Activated T-cell treated with anti-CD3 and anti-CD28 coated beads for 24 hours (primary cell): ENCODE data around the gene LHPP.
A peak's percentile ranks its signal among the peaks of the same experiment; 100 is the strongest.
"Not testable (repeated sequence)": the region's sequence is repeated elsewhere in the genome, so short reads cannot be mapped to it uniquely, and the experiment has no call there.

Experiments
- DNase-seq: peaks from one replicate; pipeline ENCODE4 v3.0.0-alpha.2; 2020; ENCODE audit warnings: low read depth

LHPP gene, protein sequence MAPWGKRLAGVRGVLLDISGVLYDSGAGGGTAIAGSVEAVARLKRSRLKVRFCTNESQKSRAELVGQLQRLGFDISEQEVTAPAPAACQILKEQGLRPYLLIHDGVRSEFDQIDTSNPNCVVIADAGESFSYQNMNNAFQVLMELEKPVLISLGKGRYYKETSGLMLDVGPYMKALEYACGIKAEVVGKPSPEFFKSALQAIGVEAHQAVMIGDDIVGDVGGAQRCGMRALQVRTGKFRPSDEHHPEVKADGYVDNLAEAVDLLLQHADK

DNA sequence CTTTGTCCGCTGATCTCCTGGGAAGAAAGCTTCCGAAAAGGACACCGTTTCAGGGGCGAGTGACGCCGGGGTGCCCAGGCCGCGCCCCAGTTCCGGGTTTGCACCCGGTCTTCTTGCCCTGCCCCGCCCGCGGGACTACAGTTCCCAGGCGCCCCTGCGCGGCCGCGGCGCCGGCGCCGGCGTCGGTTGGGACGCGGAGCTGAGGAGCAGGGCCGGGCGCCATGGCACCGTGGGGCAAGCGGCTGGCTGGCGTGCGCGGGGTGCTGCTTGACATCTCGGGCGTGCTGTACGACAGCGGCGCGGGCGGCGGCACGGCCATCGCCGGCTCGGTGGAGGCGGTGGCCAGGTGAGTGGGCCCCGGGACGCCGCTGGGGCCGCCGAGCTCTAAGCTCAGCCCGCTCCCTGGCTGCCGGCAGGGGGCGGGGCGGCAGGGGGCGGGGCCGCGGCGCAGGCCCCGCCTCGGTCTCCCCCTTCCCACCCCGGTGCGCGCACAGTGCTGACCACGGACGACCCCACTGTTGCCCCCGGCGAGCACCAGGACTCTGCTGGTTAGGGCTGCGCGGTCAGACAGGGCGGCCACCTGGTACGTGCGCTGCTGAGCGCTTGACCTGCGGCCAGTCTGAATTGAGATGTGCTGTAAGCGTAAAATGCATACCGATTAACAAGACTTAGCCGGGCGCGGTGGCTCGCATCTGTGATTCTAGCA lies at the start of gene LHPP:
TSS of gene LHPP (plus strand) at position 182 of the 706 bp plus-strand sequence. CDS start at position 222, 40 bp downstream.
- DNase-seq = peak; percentile 85

DNA sequence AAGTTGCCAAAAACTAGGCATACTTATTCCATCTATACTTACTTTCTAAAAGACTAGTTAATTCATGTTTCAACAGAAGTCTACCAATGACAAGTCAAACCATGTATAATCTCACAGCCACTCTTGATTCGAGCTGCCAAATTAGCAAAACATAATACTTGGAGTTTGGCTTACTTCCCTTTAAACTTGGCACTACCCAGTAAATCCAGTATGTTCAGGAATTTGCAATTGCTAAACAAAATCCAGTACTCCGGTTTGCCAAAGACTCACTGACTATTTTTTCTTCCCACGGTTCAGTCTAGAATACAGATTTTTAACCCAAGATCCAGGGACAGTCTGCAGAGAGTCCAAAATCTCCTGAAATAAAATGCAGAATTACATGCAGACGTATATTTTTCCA lies 47.5 kb upstream of the LHPP start:
- no peak for DNase-seq

DNA sequence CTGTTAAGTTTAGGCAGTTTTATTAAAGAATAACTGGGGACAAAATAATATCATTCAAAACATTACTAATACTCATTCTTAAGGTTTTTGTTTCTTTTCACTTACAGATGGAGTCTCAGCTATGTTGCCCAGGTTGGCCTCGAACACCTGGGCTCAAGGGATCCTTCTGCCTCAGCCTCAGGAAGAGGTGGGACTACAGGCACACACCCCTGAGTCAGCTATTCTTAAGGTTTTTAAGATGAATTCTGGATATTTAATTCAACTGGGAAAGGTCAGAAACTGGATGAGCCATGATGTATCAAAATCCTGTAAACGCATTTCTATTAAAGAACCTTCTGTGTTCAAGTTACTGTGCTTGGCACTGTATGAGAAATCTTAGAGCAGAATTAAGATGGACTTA lies 46.4 kb upstream of the LHPP start:
- no peak for DNase-seq

DNA sequence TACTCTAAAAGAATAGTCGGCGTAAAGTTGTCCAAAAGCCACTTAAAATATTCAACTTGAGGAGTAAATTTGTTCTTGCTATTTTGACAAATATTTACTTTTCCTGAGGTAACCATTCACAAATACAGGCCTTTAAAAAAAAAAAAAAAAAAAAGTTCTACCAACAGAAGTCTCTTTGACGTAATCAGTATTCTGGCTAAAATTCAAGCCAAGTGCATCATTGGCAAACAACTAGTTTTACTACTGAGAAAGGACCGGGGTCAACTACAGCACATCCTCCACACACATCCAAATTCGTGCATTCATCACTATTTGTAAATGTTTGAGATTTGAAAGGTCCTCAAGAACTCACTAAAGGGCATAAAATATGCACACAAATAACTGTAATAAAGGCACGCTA lies 44.9 kb upstream of the LHPP start:
- no peak for DNase-seq

DNA sequence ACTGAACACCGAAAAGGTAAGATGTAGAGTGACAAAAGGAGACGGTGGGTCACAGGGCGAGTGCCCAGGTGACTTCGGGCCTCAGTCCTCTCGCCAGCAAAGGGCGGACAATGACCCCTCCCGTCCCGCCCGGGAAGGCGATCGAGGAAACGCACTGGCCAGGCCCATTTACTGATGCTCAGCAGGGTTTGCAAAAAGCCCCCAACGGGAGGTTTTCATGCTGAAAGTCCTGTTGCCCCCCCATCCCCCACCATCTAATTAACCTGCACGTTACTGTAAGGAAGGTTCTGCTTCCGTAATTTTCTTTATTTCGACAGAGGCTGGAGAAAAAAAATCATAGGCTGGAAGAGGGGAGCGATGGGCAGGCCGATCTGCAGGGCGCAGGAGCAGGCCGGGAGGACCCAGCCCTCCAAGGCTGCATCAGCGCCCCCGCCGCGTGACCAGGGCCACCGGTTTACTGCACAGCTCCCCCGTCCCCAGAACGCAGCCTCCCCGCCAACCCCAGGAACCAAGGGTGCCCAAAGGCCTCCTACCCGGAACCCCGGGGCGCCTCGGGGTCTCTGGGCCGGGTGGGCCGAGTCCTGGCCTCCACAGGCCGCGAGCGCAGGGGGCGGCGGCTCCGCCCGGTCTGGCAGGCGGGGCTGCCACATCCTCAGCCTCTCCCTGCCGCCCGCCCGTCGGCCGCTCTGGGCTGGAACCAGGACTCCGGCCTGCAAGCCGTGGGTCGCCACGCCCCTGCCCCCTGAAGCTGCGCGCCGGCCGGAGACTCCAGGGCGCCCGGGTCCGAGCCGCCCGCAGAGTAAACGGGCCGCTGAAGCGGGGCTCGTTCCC lies 43.5 kb upstream of the LHPP start:
- DNase-seq = peak; percentile 18

DNA sequence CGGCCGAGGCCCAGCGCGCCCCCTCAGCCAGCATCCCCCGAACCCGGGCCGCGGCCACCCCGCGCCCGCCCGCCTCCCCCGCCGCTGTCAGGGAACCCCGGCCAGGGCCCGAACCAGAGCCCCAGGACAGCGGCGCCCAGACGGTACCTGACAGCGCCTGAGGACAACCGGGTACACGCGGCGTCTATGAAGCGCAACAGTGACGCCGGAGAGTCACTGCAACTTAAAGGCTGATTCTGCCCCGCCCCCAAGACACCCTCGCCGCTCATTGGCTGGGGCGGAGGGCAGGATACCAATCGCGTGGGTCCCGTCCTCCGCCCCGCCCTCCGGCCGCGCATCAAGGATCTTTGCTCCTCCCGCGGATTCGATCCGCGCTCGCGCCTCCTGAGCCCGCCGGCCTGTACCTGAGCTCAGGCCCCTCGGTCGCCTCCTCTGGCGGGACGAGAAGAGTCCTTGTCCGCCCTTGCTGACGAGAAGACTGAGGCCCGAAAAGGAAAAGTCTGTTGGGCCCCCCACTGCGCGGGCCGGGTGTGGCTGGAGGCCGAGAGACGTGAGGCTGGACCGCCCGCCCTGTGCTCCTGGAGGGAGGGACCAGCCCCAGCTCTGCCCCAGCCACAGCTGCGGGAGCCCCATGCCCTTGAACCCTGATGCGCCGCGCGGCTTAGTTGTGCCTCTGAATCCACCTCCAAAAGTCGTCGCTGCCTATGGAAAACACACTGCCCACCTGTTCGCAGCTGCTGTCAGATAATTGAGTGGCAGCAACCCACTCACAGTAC lies 42.7 kb upstream of the LHPP start, which contains the start of gene OAT:
TSS of gene OAT (minus strand) at position 198 of the 776 bp plus-strand sequence. CDS start 6,752 bp downstream, outside the sequence.
- DNase-seq = peak; percentile 94

DNA sequence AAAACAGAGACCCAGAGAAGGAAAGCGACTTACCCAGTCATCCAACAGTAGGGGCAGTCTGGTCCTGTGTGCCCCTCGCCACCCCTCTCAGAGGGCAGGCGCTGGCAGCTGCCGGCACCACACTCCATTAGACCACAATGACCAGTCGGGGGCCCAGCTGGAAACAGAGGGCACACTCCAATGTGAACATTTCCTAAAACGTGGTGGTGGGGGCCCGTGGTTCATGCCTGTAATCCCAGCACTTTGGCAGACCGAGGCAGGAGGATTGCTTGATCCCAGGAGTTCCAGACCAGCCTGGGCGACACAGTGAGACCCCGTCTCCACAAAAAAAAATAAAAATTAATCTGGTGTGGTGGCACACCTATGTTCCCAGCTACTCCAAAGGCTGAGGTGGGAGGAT lies 42.0 kb upstream of the LHPP start:
- no peak for DNase-seq

DNA sequence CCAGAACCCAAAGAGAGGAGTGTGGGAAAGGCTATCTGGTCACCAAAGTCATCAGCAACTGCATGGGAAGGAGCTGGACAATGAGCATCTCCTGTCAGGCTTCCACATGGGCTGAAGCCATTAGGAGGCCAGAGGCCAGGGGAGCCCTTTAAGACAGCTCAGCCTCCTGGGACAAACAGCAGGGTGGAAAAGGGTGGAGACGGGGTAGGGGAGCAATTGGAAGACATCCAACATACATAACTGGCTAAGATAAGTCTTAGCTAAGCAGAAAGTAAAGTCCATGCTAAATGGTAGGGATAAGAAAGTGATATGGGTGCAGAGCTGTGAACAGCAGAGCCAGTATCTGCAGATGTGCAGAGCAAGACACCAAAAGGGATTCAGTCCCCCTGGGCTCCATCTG lies 41.4 kb upstream of the LHPP start:
- DNase-seq = no peak

DNA sequence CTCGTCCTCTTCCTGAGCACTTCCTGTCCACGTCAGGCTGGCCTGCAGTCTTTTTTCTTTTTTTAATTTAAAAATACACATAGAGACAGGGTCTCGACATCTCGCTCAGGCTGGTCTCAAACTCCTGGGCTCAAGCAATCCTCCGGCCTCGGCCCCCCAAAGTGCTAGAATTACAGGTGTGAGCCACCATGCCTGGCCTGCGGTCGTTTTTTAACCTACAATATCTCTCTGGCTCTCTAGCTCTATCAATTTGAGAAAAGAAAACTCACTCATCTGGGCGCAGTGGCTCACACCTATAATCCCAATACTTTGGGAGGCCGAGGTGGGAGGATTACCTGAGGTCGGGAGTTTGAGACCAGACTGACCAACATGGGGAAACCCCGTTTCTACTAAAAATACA lies 38.9 kb upstream of the LHPP start:
- no peak for DNase-seq

DNA sequence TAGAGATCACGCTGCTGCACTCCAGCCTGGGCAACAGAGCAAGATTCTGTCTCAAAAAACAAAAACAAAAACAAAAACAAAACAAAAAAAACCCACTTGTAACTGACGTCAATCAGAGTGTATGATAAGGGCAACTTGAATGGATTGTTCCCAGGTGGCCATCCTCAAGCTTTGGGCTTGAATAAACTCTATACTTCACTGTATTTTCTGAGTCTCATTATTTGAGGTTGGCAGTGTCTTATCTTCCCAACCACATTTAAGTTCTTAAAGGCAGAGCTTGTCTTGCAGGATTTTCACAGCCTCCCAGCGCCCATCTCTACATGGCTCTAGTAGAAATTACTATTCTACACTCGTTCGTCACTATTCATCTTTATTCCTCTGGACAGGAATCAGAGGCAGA lies 37.8 kb upstream of the LHPP start:
- DNase-seq = no peak

DNA sequence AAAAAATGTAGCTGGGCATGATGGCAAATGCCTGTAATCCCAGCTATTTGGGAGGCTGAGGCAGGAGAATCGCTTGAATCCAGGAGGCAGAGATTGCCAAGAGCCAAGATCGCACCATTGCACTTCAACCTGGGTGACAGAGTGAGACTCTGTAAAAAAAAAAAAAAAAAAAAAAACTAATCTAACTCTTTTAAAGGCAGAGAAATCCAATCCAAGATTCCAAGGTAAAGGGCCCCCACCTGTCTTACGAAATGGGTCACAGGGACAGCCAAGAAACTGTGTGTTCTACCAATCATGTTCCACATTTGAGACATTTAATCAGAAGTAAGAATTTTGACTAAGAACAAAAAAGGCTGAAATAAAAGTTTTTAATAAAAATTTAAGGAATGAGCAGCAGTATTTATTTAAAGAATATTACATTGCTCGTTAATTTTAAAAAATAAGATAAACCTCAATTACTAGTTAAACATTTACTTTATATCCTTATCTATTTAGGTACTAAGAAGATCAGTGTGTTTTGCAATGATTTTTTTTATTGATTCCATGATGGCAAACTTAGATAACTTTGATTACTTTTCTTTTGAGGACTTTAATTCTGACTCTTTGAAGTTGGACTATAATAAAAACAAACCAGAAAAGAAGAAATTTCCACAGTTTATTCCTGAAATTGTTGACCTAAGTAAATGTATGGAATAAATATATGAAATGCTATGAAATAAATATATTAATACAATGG lies 36.2 kb upstream of the LHPP start:
- no peak for DNase-seq

DNA sequence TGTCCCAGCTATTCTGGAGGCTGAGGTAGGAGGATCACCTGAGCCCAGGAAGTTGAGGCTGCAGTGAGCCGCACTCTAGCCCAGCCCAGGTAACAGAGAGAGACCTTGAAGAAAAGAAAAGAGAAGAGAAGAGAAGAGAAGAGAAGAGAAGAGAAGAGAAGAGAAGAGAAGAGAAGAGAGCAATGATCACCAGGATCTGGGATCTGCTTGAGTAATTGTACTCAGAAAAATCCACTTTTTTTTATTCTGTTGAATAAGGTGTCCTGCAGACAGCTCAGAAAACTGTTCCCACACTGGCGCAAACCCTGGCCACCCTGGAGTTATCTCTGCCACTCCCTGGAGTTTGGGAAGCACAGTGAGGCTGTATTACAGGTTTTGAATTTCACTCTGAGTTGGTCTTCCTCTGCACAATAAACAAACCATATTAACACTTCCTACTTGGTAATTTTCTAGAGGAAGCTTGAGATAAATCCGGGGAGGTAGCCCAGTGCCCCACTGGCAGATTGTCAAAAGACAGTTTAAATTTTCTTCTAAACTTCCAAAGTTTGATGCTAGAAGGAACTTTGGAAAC lies 33.3 kb upstream of the LHPP start:
- no peak for DNase-seq

DNA sequence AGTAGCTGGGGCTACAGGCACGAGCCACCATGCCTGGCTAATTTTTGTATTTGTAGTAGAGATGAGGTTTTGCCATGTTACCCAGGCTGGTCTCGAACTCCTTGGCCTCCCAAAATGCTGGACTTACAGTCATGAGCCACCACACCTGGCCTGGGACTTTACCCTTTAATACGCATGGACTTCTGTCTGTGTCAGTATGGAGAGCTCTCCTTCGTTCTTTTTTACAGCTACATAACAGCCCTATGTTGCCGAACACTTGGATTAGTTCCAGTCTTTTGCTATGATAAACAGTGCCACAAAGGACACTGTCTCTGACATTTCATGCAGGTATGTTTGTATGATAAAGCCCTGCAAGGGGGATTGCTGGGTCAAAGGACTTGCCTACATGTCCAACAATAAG lies 32.0 kb upstream of the LHPP start:
- no peak for DNase-seq

DNA sequence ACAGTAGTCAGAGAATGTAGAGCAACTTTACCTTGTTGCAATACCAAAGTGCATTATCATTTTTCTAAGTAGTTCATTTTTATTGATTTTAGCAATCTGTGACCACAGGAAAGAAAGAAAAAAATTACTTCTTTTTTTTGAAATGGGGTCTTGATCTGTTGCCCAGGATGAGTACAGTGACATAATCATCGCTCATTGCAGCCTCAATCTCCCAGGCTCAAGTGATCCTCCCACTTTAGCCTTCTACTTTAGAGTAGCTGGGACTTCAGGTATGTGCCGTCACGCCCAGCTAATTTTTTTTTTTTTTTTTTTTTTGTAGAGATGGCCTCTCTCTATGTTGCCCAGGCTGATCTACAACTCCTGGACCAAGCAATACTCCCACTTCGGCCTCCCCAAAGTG lies 31.5 kb upstream of the LHPP start:
- DNase-seq = no peak

DNA sequence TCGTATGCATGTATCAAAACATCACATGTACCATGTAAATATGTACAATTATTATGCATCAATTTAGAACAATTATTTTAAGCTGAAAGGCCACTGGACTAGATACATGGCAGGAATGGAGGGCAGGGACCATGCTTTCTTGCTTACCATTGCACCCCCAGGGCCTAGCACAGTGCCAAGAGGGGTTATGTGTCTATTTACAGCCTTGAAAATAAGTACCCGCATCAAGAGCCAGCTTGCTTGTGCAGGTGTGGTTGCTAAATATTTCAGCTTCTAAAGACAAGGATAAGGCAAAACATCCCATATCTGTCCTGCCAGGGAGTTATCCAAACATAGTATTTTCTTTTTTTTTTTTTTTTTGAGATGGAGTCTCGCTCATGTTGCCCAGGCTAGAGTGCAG lies 28.2 kb upstream of the LHPP start:
- DNase-seq = no peak

DNA sequence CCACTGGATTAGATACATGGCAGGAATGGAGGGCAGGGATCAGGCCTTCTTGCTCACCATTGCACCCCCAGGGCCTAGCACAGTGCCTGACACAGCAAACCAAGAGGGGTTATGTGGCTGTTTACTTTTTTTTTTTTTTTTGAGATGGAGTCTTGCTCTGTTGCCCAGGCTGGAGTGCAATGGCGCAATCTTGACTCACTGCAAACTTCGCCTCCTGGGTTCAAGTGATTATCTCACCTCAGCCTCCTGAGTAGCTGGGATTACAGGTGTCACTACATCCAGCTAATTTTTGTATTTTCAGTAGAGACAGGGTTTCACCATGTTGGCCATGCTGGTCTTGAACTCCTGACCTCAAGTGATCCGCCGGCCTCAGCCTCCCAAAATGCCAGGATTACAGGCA lies 25.9 kb upstream of the LHPP start:
- not testable (repeated sequence) for DNase-seq

DNA sequence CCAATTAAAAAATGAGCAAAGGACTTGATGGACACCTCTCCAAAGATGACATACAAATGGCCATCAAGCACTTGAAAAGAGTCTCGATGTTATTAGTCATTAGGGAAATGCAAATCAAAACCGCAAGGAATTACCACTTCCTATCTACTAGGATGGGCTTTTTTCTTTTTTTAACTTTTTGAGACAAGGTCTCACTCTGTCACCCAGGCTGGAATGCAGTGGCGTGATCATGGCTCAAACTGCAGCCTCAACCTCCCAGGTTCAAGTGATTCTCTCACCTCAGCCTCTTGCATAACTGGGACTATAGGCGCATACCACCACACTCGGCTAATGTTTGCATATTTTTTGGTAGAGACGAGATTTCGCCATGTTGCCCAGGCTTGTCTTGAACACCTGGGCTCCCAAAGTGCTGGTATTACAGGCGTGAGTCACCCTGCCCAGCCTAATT lies 25.4 kb upstream of the LHPP start:
- no peak for DNase-seq

DNA sequence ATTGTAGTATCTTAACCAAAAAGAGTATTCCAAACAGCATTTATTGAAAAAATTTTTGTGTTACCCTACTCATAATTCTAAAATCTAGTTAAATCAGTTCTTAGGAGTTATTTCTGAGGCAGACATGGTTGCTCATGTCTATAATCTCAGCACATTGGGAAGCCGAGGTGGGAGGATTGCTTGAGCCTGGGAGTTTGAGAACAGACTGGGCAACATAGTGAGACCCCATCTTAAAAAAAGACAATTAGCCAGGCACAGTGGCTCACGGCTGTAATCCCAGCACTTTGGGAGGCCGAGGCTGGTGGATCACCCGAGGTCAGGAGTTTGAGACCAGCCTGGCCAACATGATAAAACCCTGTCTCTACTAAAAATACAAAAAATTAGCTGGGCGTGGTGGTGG lies 19.9 kb upstream of the LHPP start:
- not testable (repeated sequence) for DNase-seq

DNA sequence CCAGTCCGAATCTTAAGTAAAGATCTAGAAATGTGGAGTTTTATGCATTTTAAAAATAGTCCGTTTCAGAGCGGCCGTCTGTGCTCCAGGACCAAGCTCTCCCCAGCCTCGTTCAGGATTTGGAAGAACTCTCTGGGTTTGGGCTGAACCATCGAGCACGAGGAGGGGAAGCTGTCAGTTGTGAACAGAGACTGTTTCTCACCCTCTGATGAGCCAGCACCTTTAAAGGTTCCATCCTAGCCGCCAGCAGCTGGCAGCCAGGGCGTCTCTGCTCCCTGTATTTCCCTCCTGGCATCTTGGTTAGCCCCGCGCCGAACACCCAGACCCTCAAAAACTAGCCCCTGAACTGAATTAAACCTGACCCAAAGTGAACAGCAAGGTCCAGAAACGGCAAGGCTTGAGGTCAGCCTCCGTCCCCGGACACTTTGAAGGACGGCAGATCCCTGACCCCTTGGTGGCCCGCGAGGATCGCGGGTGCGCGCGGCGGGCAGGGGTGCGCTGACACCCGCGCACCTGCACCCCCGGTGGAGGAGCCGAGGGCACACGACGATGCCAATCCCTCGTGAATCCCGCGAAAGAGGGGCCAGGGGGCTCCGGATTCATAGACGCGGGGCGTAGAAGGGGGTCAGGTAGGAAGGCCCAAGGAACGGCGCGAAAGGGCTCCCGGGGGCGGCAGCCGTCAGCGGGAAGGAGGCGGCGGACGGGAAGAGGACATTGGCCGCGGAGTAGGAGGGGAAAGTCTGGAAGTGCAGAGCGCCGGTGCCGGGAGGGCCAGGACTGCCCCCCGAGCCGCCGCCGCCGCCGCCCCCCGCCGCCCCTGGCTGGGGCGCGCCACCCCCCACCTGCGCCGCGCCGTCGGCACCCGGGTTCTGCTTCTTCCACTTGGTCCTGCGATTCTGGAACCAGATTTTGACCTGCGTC lies 14.5 kb upstream of the LHPP start:
- DNase-seq = no peak
